IMR-90 (cell line): ENCODE data around the gene DSTYK. TPM values are rescaled to one million over a fixed set of nuclear protein-coding genes. Genes with fewer than 3 reads are reported as not detected.

Experiments used
- ATAC-seq: fragments of 200-7000 bp; cut with Tn5 transposase; 2 replicates; pipeline ENCODE4 v1.9.1; 2020; ENCODE audit warnings: low read depth, mild to moderate bottlenecking, moderate library complexity
- BruUV-seq: library from RNA; stranded (reverse); fragments of 400-500 nt; replicated peaks from 2 replicates; lab custom pipeline; 2021; lab: Mats Ljungman, UMichigan
- CTCF ChIA-PET: fragments of 300-600 bp; formaldehyde crosslinking; extraction: SDS; loops from one replicate; lab custom pipeline; 2021; ENCODE audit warnings: antibody characterized with exemption; lab: Yijun Ruan, JAX
- POLR2A ChIA-PET: fragments of 300-600 bp; sonication (Branson Sonifier 250); formaldehyde crosslinking; loops from one replicate; lab custom pipeline; 2022; ENCODE audit warnings: antibody characterized with exemption; ENCODE audit not compliant: unreplicated experiment; lab: Charles Lee
- DNase-seq: peaks from one replicate; pipeline ENCODE4 v3.0.0; 2013
- H2AFZ ChIP-seq: replicated peaks from 2 replicates; pipeline ENCODE3; 2013; ENCODE audit warnings: low read length, mild to moderate bottlenecking; ENCODE audit not compliant: poor library complexity
- H2AK5ac ChIP-seq: 2 replicates; pipeline ENCODE4 v1.6.1; 2013; ENCODE audit warnings: low read depth, low read length, inconsistent platforms
- H2AK9ac ChIP-seq: replicated peaks from 2 replicates; pipeline ENCODE3; 2013; ENCODE audit warnings: mild to moderate bottlenecking, low read depth, low read length, moderate library complexity; ENCODE audit not compliant: poor library complexity
- H2BK120ac ChIP-seq: 2 replicates; pipeline ENCODE4 v1.6.1; 2013; ENCODE audit warnings: low read depth, low read length, inconsistent platforms
- H2BK15ac ChIP-seq: 3 replicates; pipeline ENCODE4 v1.6.1; 2013; ENCODE audit warnings: low read depth, low read length, inconsistent platforms
- H2BK20ac ChIP-seq: 2 replicates; pipeline ENCODE4 v1.6.1; 2013; ENCODE audit warnings: low read depth, mild to moderate bottlenecking, inconsistent platforms, low read length, moderate library complexity
- H2BK5ac ChIP-seq: 2 replicates; pipeline ENCODE4 v1.6.1; 2013; ENCODE audit warnings: mild to moderate bottlenecking, low read depth, low read length, inconsistent platforms; ENCODE audit not compliant: poor library complexity, severe bottlenecking
- H3K14ac ChIP-seq: replicated peaks from 2 replicates; pipeline ENCODE4 v1.6.1; 2013; ENCODE audit warnings: low read depth, low read length, inconsistent platforms
- H3K18ac ChIP-seq: 2 replicates; pipeline ENCODE4 v1.6.1; 2013; ENCODE audit warnings: low read depth, low read length, control low read depth
- H3K23ac ChIP-seq: 2 replicates; pipeline ENCODE4 v1.6.1; 2013; ENCODE audit warnings: low read depth, low read length, inconsistent platforms
- H3K27ac ChIP-seq: 2 replicates; pipeline ENCODE4 v1.5.1; 2013; ENCODE audit warnings: mild to moderate bottlenecking, control low read depth, low read length; ENCODE audit not compliant: insufficient read depth
- H3K27me3 ChIP-seq: 2 replicates; pipeline ENCODE4 v1.6.1; 2013; ENCODE audit warnings: low read length; ENCODE audit not compliant: control insufficient read depth, insufficient read depth
- H3K36me3 ChIP-seq: 2 replicates; pipeline ENCODE4 v1.6.1; 2013; ENCODE audit warnings: low read length, mixed read lengths; ENCODE audit not compliant: control insufficient read depth, insufficient read depth
- H3K4ac ChIP-seq: 2 replicates; pipeline ENCODE4 v1.6.1; 2013; ENCODE audit warnings: low read depth, low read length, inconsistent platforms
- H3K4me1 ChIP-seq: 2 replicates; pipeline ENCODE4 v1.6.1; 2013; ENCODE audit warnings: low read length, mixed read lengths; ENCODE audit not compliant: control insufficient read depth, insufficient read depth
- H3K4me2 ChIP-seq: 2 replicates; pipeline ENCODE4 v1.6.1; 2013; ENCODE audit warnings: low read depth, mild to moderate bottlenecking, control low read depth, low read length, moderate library complexity
- H3K4me3 ChIP-seq: 2 replicates; pipeline ENCODE4 v1.5.1; 2013; ENCODE audit warnings: low read depth, mild to moderate bottlenecking, control low read depth, low read length, moderate library complexity; ENCODE audit not compliant: insufficient read depth
- H3K56ac ChIP-seq: 2 replicates; pipeline ENCODE4 v1.6.1; 2013; ENCODE audit warnings: low read length, inconsistent platforms; ENCODE audit not compliant: insufficient read depth; ENCODE audit errors: extremely low read depth
- H3K79me1 ChIP-seq, 2 experiments: 2 replicates each; pipeline ENCODE4 v1.6.1; 2013; ENCODE audit warnings: low read length in 2 of 2, inconsistent platforms in 1 of 2, low read depth in 1 of 2
- H3K9ac ChIP-seq: 2 replicates; pipeline ENCODE4 v1.6.1; 2013; ENCODE audit warnings: low read depth, low read length, control low read depth
- H3K9me1 ChIP-seq: 2 replicates; pipeline ENCODE4 v1.6.1; 2013; ENCODE audit warnings: low read length, inconsistent platforms; ENCODE audit not compliant: insufficient read depth
- H3K9me3 ChIP-seq: 2 replicates; pipeline ENCODE4 v1.6.1; 2013; ENCODE audit warnings: low read length; ENCODE audit not compliant: control insufficient read depth, insufficient read depth
- H4K20me1 ChIP-seq: 2 replicates; pipeline ENCODE4 v1.6.1; 2013; ENCODE audit warnings: low read length, inconsistent platforms; ENCODE audit not compliant: insufficient read depth
- H4K5ac ChIP-seq: 2 replicates; pipeline ENCODE4 v1.6.1; 2013; ENCODE audit warnings: mild to moderate bottlenecking, low read depth, low read length, control low read depth
- H4K8ac ChIP-seq, 2 experiments: 2 replicates each; pipeline ENCODE4 v1.6.1; 2013; ENCODE audit warnings: low read depth in 2 of 2, low read length in 2 of 2, control low read depth in 1 of 2, inconsistent platforms in 1 of 2
- H4K91ac ChIP-seq: 2 replicates; pipeline ENCODE4 v1.6.1; 2013; ENCODE audit warnings: low read depth, low read length, inconsistent platforms; ENCODE audit not compliant: insufficient read depth
- BHLHE40 ChIP-seq: fragments of 150-350 bp; IDR thresholded peaks from 2 replicates; pipeline ENCODE4 v1.6.1; 2016; ENCODE audit warnings: mild to moderate bottlenecking, low read depth, low read length
- CEBPB ChIP-seq: IDR thresholded peaks from 2 replicates; pipeline ENCODE4 v1.6.1; 2012; ENCODE audit warnings: low read depth, low read length, improper control_type of control experiment
- CHD1 ChIP-seq: IDR thresholded peaks from 2 replicates; pipeline ENCODE4 v1.6.1; 2012; ENCODE audit warnings: low read depth, low read length, improper control_type of control experiment
- CTCF ChIP-seq: conservative IDR thresholded peaks from 2 replicates; pipeline ENCODE4 v1.5.1; 2012; ENCODE audit warnings: mild to moderate bottlenecking, low read depth, low read length, improper control_type of control experiment
- ELK1 ChIP-seq: fragments of 150-350 bp; IDR thresholded peaks from 2 replicates; pipeline ENCODE4 v1.6.1; 2016; ENCODE audit warnings: low read depth, mild to moderate bottlenecking, low read length, moderate library complexity, borderline replicate concordance
- FOS ChIP-seq: fragments of 150-350 bp; IDR thresholded peaks from 2 replicates; pipeline ENCODE4 v1.6.1; 2016; ENCODE audit warnings: low read depth, low read length
- MAFK ChIP-seq: IDR thresholded peaks from 2 replicates; pipeline ENCODE4 v1.6.1; 2012; ENCODE audit warnings: low read depth, low read length, improper control_type of control experiment
- MAZ ChIP-seq: IDR thresholded peaks from 2 replicates; pipeline ENCODE4 v1.6.1; 2012; ENCODE audit warnings: low read depth, mild to moderate bottlenecking, low read length, improper control_type of control experiment, moderate library complexity, borderline replicate concordance
- MXI1 ChIP-seq: IDR thresholded peaks from 2 replicates; pipeline ENCODE4 v1.6.1; 2012; ENCODE audit warnings: low read depth, mild to moderate bottlenecking, low read length, moderate library complexity, borderline replicate concordance
- NFE2L2 ChIP-seq: fragments of 150-350 bp; IDR thresholded peaks from 2 replicates; pipeline ENCODE4 v1.6.1; 2016; ENCODE audit warnings: low read depth, mild to moderate bottlenecking, low read length
- POLR2A ChIP-seq: IDR thresholded peaks from 2 replicates; pipeline ENCODE4 v1.6.1; 2012; ENCODE audit warnings: mild to moderate bottlenecking, low read depth, low read length
- RAD21 ChIP-seq: IDR thresholded peaks from 2 replicates; pipeline ENCODE4 v1.6.1; 2012; ENCODE audit warnings: low read length, improper control_type of control experiment
- RCOR1 ChIP-seq: IDR thresholded peaks from 2 replicates; pipeline ENCODE4 v1.6.1; 2012; ENCODE audit warnings: mild to moderate bottlenecking, low read length, improper control_type of control experiment; ENCODE audit not compliant: insufficient replicate concordance
- RFX5 ChIP-seq: IDR thresholded peaks from 2 replicates; pipeline ENCODE4 v1.8.0; 2012; ENCODE audit warnings: low read depth, mild to moderate bottlenecking, low read length, moderate library complexity
- SMC3 ChIP-seq: fragments of 150-350 bp; IDR thresholded peaks from 2 replicates; pipeline ENCODE4 v1.6.1; 2016; ENCODE audit warnings: low read depth, mild to moderate bottlenecking, antibody characterized with exemption, low read length, moderate library complexity
- USF2 ChIP-seq: fragments of 150-350 bp; IDR thresholded peaks from 2 replicates; pipeline ENCODE4 v1.6.1; 2017; ENCODE audit warnings: mild to moderate bottlenecking, antibody characterized with exemption, low read length, low read depth
- WGBS, 2 experiments: methylation state at CpG; one replicate each; pipeline versions ENCODE4 v1.1.5 to v1.1.7; 2013; ENCODE audit warnings: missing lambda C conversion rate in 2 of 2; ENCODE audit not compliant: insufficient read length in 1 of 2; ENCODE audit errors: extremely low coverage in 2 of 2; 5-methylcytosine and 5-hydroxymethylcytosine counted together
- dilution Hi-C: fragments of 300-500 bp; cut with HindIII; formaldehyde crosslinking; loops from one replicate; pipeline ENCODE4 v1.14.3; 2018; ENCODE audit warnings: low sequenced_read_pairs; ENCODE audit not compliant: unreplicated experiment
- in situ Hi-C: fragments of 300-500 bp; cut with MboI; formaldehyde crosslinking; loops from 3 replicates; pipeline ENCODE4 v1.14.3; 2019; ENCODE audit warnings: low sequenced_read_pairs, inconsistent platforms, mixed read lengths
- intact Hi-C: fragments of 100-400 bp; cut with micrococcal nuclease; formaldehyde crosslinking; loops from 2 replicates; pipeline ENCODE4 v1.10.0; 2022
- polyA plus RNA-seq, 3 experiments: library from polyadenylated mRNA; depleted of rRNA; stranded (reverse); fragments of >200 nt; gene quantifications; 2 replicates each; pipeline ENCODE4 v1.2.3, GENCODE V29; 2012; ENCODE audit warnings: low replicate concordance in 1 of 3
- total RNA-seq: library from RNA; depleted of rRNA; stranded (reverse); fragments of >200 nt; gene quantifications from 2 replicates; pipeline ENCODE4 v1.2.3, GENCODE V29; 2012

The DSTYK gene
- total and polyA plus RNA-seq, 2 of the 4 experiments (the other 2 are of a cell fraction): 8.0 to 18.3 TPM

GRCh38 chr1:205217418-205217817 lies 5.9 kb upstream of the DSTYK start:
- Histone ChIP-seq H2BK15ac (no peak overlapping the region), H3K18ac (no peak overlapping the region), H3K14ac (no peak overlapping the region), H4K91ac (no peak overlapping the region), H3K4me1 (no peaks in the 10 kb centered on the region), H3K79me1 (no peaks in the 10 kb centered on the region), H3K4me2 (no peak overlapping the region), H2BK120ac (no peak overlapping the region), H3K4ac (no peak overlapping the region), H3K27ac (no peak overlapping the region), H4K5ac (no peak overlapping the region), H2AK9ac (no peak overlapping the region), H4K20me1 (no peaks in the 10 kb centered on the region), H2AK5ac (no peak overlapping the region), H3K4me3 (no peak overlapping the region), H3K9me1 (no peaks in the 10 kb centered on the region), H3K56ac (no peak overlapping the region), H3K36me3 (no peaks in the 10 kb centered on the region), H2BK20ac (no peak overlapping the region), H3K9me3 (no peaks in the 10 kb centered on the region), H3K27me3 (peaks cover 2% of the 10 kb centered on the region; the same call in 1 of the 2 replicates), H3K9ac (no peak overlapping the region), H3K23ac (no peak overlapping the region), H2AFZ (no peak overlapping the region), H4K8ac (no peak overlapping the region), H2BK5ac (no peak overlapping the region)
- 20% methylated on average over 1 of the region's 3 CpGs; no CpG with 5 or more reads in 1 of the 2 experiments for WGBS, 2 experiments
- DNase-seq (no peak), ATAC-seq (no peak)
- in situ Hi-C loops (no loop called here), dilution Hi-C loops (no loop called here), intact Hi-C loops (no loop called here)
- POLR2A ChIA-PET: no interaction called here
- CTCF ChIA-PET: no interaction called here
- TF ChIP-seq ELK1 (no peak), SMC3 (no peak), CEBPB (no peak), BHLHE40 (no peak), NFE2L2 (no peak), MAZ (no peak), RAD21 (no peak), FOS (no peak), MXI1 (no peak), USF2 (no peak), POLR2A (no peak), MAFK (no peak), CHD1 (no peak), CTCF (no peak), RFX5 (no peak), RCOR1 (no peak)
- no TSS peak for BruUV-seq
